ENCODE results near the gene EDEM1.

- TF ChIP-seq, protein P1, sequence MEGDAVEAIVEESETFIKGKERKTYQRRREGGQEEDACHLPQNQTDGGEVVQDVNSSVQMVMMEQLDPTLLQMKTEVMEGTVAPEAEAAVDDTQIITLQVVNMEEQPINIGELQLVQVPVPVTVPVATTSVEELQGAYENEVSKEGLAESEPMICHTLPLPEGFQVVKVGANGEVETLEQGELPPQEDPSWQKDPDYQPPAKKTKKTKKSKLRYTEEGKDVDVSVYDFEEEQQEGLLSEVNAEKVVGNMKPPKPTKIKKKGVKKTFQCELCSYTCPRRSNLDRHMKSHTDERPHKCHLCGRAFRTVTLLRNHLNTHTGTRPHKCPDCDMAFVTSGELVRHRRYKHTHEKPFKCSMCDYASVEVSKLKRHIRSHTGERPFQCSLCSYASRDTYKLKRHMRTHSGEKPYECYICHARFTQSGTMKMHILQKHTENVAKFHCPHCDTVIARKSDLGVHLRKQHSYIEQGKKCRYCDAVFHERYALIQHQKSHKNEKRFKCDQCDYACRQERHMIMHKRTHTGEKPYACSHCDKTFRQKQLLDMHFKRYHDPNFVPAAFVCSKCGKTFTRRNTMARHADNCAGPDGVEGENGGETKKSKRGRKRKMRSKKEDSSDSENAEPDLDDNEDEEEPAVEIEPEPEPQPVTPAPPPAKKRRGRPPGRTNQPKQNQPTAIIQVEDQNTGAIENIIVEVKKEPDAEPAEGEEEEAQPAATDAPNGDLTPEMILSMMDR (IDR thresholded peaks at IDR 0.05) = no peak
- TF ChIP-seq POLR2A (IDR thresholded peaks at IDR 0.05) = no peak
Observed at GRCh38 chr3:5248822-5249221, 61.3 kb downstream of the EDEM1 start.
